ENCODE results near the gene NSD2.

The NSD2 gene

DNA sequence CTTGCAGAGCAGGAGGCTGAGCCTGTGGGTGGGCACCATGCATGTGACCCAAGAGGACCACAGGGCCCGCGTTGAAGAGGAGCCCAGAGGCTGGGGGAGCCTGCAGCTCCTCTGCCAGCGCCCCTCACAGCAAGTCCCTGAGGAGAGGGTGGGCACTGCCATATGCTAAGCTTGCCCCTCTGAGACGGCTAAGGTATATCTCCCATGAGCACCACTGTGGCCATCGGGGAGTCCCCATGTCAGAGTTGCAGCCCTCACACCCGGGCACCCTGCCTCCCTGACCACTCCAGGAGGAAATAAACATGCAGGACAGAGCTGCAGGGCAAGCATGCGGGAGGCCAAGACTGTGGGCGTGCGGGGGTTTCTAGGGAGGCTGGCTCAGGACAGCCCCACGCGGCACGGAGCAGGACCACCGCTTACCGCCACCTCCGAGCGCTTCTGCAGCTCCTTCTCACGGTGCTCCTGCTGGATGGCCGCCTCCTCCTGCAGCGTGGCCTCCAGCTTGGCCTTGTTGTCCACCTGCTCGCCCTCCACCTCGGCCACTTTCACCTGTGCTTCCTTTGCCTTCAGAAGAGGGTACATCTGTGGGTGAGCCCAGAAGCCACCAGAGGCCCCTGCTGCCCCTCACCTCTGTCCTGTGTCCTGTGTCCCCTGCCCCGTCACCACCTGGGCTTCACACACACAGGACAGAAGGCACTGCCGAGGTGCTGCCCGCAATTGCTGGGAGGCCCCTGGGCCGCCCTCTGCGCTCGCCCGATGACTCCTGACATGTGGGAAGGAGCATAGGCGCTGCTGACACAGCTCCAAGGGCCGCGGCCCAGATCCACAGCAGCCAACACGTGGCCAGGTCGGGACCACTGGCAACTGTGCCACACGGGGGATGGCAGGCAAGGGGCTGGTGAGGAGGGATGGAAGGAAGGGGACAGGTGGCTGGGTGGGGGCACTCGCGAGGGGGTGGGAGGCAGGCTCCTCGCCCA lies 48.3 kb upstream of the NSD2 start:
- ChIA-PET CTCF (no interaction called here), POLR2A (no interaction called here)
- H3K27ac ChIP-seq (ENCODE audit: extremely low read depth, low read depth, low read length), result no peak overlapping the region
- H3K9me3 ChIP-seq (ENCODE audit: control insufficient read depth, insufficient read depth, low read depth, low read length), result no peaks in the 10 kb centered on the region
- H3K36me3 ChIP-seq (ENCODE audit: control insufficient read depth in 2 of 2, insufficient read depth in 1 of 2, low read length in 2 of 2), result peaks cover 5 to 81% of the 10 kb centered on the region in 2 experiments; a peak in 2 of 3 replicates
- no peak for TF ChIP-seq ZNF211 (tag by site-specific recombination; IDR thresholded peaks at IDR 0.05; ENCODE audit: low read depth)
- no peak for TF ChIP-seq ZNF223 (tag by site-specific recombination; IDR thresholded peaks at IDR 0.05)
- no peak for TF ChIP-seq ZNF76 (tag by site-specific recombination; IDR thresholded peaks at IDR 0.05; ENCODE audit: borderline replicate concordance, low read depth)
- TF ChIP-seq OVOL3 (tag by site-specific recombination; IDR thresholded peaks at IDR 0.05), result no peak
- TF ChIP-seq ZNF473 (tag by site-specific recombination; IDR thresholded peaks at IDR 0.05), result no peak
- no peak for TF ChIP-seq ZNF433 (tag by site-specific recombination; IDR thresholded peaks at IDR 0.05; ENCODE audit: low read depth)
- TF ChIP-seq ZNF19 (tag by site-specific recombination; IDR thresholded peaks at IDR 0.05; ENCODE audit: low read depth), result no peak
- no peak for TF ChIP-seq ZBTB7A (tag by site-specific recombination; IDR thresholded peaks at IDR 0.05; ENCODE audit: low read depth)
- no peak for TF ChIP-seq TSHZ1 (tag by site-specific recombination; IDR thresholded peaks at IDR 0.05; ENCODE audit: borderline replicate concordance)
- no peak for TF ChIP-seq ZNF138 (tag by site-specific recombination; IDR thresholded peaks at IDR 0.05; ENCODE audit: borderline replicate concordance)
- no peak for TF ChIP-seq ZNF549 (tag by site-specific recombination; IDR thresholded peaks at IDR 0.05)
- no peak for TF ChIP-seq ZNF23 (tag by site-specific recombination; IDR thresholded peaks at IDR 0.05; ENCODE audit: borderline replicate concordance)
- no peak for TF ChIP-seq ZNF837 (tag by site-specific recombination; IDR thresholded peaks at IDR 0.05)
- TF ChIP-seq ZNF366 (tag by site-specific recombination; conservative IDR thresholded peaks at IDR 0.05), result no peak
- TF ChIP-seq ZNF148 (tag by site-specific recombination; IDR thresholded peaks at IDR 0.05; ENCODE audit: borderline replicate concordance), result no peak
- TF ChIP-seq ZNF629 (tag by site-specific recombination; IDR thresholded peaks at IDR 0.05), result no peak
- TF ChIP-seq, protein P1, sequence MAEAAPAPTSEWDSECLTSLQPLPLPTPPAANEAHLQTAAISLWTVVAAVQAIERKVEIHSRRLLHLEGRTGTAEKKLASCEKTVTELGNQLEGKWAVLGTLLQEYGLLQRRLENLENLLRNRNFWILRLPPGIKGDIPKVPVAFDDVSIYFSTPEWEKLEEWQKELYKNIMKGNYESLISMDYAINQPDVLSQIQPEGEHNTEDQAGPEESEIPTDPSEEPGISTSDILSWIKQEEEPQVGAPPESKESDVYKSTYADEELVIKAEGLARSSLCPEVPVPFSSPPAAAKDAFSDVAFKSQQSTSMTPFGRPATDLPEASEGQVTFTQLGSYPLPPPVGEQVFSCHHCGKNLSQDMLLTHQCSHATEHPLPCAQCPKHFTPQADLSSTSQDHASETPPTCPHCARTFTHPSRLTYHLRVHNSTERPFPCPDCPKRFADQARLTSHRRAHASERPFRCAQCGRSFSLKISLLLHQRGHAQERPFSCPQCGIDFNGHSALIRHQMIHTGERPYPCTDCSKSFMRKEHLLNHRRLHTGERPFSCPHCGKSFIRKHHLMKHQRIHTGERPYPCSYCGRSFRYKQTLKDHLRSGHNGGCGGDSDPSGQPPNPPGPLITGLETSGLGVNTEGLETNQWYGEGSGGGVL (tag by site-specific recombination; IDR thresholded peaks at IDR 0.05), result no peak
- TF ChIP-seq ZBTB20 (tag by site-specific recombination; IDR thresholded peaks at IDR 0.05), result no peak
- TF ChIP-seq ZNF530 (tag by site-specific recombination; IDR thresholded peaks at IDR 0.05; ENCODE audit: low read depth), result no peak
- H3K4me1 ChIP-seq (ENCODE audit: control insufficient read depth, insufficient read depth, low read length), result no peaks in the 10 kb centered on the region
- H3K4me3 ChIP-seq (ENCODE audit: low read depth, low read length), result no peak overlapping the region
